PFSK-1 (cell line): ENCODE data around the gene MT1M.

Experiments used
- FOXP2 ChIP-seq: optimal IDR thresholded peaks from 2 replicates; pipeline ENCODE3; 2011; ENCODE audit warnings: borderline replicate concordance, control low read depth, inconsistent platforms; ENCODE audit not compliant: insufficient read depth; ENCODE audit errors: extremely low read length, extremely low read depth
- POLR2AphosphoS5 ChIP-seq: IDR thresholded peaks from 2 replicates; pipeline ENCODE4 v1.6.1; 2012; ENCODE audit warnings: low read depth, mild to moderate bottlenecking, control low read depth, low read length, moderate library complexity
- REST ChIP-seq, 2 experiments: IDR thresholded peaks; 2 replicates each; pipeline versions ENCODE4 v1.6.1 to v1.8.0; 2011 to 2012; ENCODE audit warnings: low read depth in 2 of 2, low read length in 2 of 2, control low read depth in 1 of 2, inconsistent platforms in 1 of 2, mild to moderate bottlenecking in 1 of 2, moderate library complexity in 1 of 2; ENCODE audit not compliant: insufficient read depth in 1 of 2
- SIN3A ChIP-seq: IDR thresholded peaks from 2 replicates; pipeline ENCODE4 v1.6.1; 2012; ENCODE audit warnings: mild to moderate bottlenecking, low read length, moderate library complexity, borderline replicate concordance; ENCODE audit not compliant: insufficient read depth
- TAF1 ChIP-seq: IDR thresholded peaks from 2 replicates; pipeline ENCODE4 v1.6.1; 2012; ENCODE audit warnings: low read length, control low read depth, borderline replicate concordance; ENCODE audit not compliant: insufficient read depth

GRCh38 chr16:56649271-56649670 lies 16.8 kb downstream of the MT1M start:
- TF ChIP-seq REST (IDR thresholded peaks at IDR 0.05; ENCODE audit: insufficient read depth in 1 of 2, low read depth in 2 of 2, low read length in 2 of 2) (no peak), SIN3A (no peak), POLR2AphosphoS5 (no peak), FOXP2 (no peak), TAF1 (no peak)
